Mucosa of descending colon (tissue), 3 donors: ENCODE data around the gene B3GALNT1. TPM values are rescaled to one million over a fixed set of nuclear protein-coding genes. Genes with fewer than 3 reads are reported as not detected.

ENCODE experiments used
- ATAC-seq: fragments of 200-7000 bp; cut with Tn5 transposase; one replicate; pipeline ENCODE4 v1.9.1; 2020; ENCODE audit warnings: mild to moderate bottlenecking, moderate library complexity
- DNase-seq, 3 donors: peaks; one replicate each; pipeline ENCODE4 v3.0.0-alpha.2; 2020
- H3K36me3 ChIP-seq: fragments of 200-600 bp; one replicate; pipeline ENCODE4 v1.8.0; 2021; ENCODE audit warnings: low read depth, mild to moderate bottlenecking
- H3K4me1 ChIP-seq: fragments of 200-600 bp; one replicate; pipeline ENCODE4 v1.8.0; 2021; ENCODE audit warnings: low read depth, mild to moderate bottlenecking
- H3K4me3 ChIP-seq: fragments of 200-600 bp; one replicate; pipeline ENCODE4 v1.8.0; 2021; ENCODE audit warnings: mild to moderate bottlenecking
- H3K9me3 ChIP-seq: fragments of 200-600 bp; one replicate; pipeline ENCODE4 v1.8.0; 2021; ENCODE audit warnings: mild to moderate bottlenecking
- intact Hi-C, 2 donors: fragments of 100-400 bp; cut with DNase I in 1 of 2; cut with micrococcal nuclease in 1 of 2; formaldehyde crosslinking; loops; one replicate each; pipeline versions ENCODE4 v1.11.0 to v1.11.1; 2022; cut with DNase I, micrococcal nuclease
- total RNA-seq, 3 donors: library from RNA; stranded (reverse); fragmentation: NEBNext Ultra II Directional in 2 of 3; extraction: Animal tissue kit (Norgen Biotek cat#: 25700) in 2 of 3; gene quantifications; one replicate each; pipeline versions ENCODE4 v1.2.1 to v1.2.4, GENCODE V29; 2021 to 2023
- TF ChIP-seq, protein P1 (sequence below): fragments of 200-600 bp; IDR thresholded peaks from one replicate; pipeline ENCODE4 v1.8.0; 2022; ENCODE audit warnings: antibody characterized with exemption, mild to moderate bottlenecking
- donor health status: DM: no; HTN: no; CAD: no; lungs with moderate emphysema.
- donor health status: DM: no; HTN: no; CAD: no.
- donor health status: DM: no; HTN: yes; CAD: no.

B3GALNT1 gene
- total RNA-seq, 3 donors from 2014 or later = 0.29 to 5.1 (median 1.9) TPM

DNA sequence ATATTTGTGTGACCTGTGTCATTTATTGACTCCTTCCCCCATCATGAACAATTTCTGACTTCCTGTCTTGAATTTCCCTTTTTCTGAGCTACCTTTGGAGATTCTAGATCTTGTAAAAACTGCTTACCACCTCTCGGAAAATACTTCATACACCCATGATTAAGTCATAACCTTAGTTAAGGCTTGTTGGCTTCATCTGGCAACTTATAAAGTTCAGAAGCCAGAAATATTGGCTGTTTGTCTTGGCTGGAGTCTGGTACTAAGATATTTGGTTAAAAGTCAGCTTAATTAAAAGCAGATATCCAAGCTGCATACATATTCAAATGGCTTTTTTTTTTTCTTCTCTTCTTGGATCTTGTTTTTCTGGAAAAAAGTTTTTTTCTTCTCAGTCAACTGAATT lies 37.3 kb upstream of the B3GALNT1 start:
- no peaks in the 10 kb centered on the region for H3K36me3 ChIP-seq
- ATAC-seq (no peak), DNase-seq (no peak)
- no peaks in the 10 kb centered on the region for H3K4me1 ChIP-seq
- H3K9me3 ChIP-seq = no peaks in the 10 kb centered on the region
- intact Hi-C loops = no loop called here
- TF ChIP-seq, protein P1, sequence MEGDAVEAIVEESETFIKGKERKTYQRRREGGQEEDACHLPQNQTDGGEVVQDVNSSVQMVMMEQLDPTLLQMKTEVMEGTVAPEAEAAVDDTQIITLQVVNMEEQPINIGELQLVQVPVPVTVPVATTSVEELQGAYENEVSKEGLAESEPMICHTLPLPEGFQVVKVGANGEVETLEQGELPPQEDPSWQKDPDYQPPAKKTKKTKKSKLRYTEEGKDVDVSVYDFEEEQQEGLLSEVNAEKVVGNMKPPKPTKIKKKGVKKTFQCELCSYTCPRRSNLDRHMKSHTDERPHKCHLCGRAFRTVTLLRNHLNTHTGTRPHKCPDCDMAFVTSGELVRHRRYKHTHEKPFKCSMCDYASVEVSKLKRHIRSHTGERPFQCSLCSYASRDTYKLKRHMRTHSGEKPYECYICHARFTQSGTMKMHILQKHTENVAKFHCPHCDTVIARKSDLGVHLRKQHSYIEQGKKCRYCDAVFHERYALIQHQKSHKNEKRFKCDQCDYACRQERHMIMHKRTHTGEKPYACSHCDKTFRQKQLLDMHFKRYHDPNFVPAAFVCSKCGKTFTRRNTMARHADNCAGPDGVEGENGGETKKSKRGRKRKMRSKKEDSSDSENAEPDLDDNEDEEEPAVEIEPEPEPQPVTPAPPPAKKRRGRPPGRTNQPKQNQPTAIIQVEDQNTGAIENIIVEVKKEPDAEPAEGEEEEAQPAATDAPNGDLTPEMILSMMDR = no peak
- no peak overlapping the region for H3K4me3 ChIP-seq

DNA sequence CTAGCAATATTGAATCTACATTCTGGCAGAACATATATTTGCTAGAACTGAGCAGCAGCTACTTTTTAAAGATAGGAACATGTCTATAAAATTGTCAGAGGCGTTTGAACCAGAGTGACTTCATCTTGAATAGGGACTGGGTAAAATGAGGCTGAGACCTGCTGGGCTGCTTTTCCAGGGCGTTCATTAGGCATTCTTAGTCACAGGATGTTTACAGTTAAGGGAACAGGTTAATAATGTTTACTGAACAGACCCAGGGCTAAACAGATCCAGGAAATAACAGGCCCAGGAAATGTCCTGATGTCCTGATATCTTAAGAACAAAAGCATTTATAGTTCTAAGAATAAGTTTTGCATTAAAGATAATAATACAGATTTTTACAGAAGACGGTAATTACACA lies 34.5 kb upstream of the B3GALNT1 start:
- intact Hi-C loops = no loop called here
- Histone ChIP-seq H3K36me3 (no peaks in the 10 kb centered on the region), H3K9me3 (no peaks in the 10 kb centered on the region), H3K4me1 (no peaks in the 10 kb centered on the region), H3K4me3 (no peak overlapping the region)
- DNase-seq (no peak), ATAC-seq (no peak)
- TF ChIP-seq, protein P1 = no peak

DNA sequence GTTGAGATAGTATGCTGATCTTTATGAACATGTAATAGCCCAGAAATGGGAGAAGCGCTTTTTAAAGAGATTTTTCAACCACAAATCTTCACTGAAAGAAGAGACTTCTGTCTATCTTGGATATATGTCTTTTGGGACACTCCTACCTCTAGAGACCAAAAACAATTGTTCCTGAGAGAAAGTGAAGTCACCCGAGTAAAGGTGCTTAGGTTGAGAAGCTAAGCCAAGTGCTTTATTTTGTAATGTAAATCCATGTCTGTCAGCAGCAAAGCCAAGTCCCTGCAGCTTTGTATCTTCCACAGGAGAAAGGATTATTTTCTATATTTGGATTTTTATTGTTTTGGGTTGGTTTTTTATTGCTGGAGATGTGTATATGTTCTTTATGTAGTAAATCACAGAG lies 32.1 kb upstream of the B3GALNT1 start:
- no peaks in the 10 kb centered on the region for H3K4me1 ChIP-seq
- intact Hi-C loops = no loop called here
- no peaks in the 10 kb centered on the region for H3K36me3 ChIP-seq
- no peaks in the 10 kb centered on the region for H3K9me3 ChIP-seq
- H3K4me3 ChIP-seq = no peak overlapping the region
- DNase-seq (no peak), ATAC-seq (no peak)
- TF ChIP-seq, protein P1 = no peak

DNA sequence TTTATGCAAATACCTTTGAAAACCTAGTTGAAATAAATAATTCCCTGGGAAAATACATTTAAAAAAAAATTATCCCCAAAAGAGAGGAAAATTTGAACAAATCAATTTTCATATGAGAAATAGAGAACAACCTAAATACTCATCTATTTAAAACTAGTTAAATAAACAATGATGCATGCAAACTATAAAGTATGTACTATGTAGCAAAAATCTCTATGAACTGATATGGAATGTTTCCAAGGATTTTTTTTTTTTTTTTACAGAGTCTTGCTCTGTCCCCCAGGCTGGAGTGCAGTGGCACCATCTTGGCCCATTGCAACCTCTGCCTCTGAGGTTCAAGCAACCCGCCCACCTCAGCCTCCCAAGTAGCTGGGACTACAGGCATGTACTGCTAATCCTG lies 27.2 kb upstream of the B3GALNT1 start:
- intact Hi-C loops = no loop called here
- Histone ChIP-seq H3K9me3 (no peaks in the 10 kb centered on the region), H3K36me3 (no peaks in the 10 kb centered on the region), H3K4me3 (no peak overlapping the region), H3K4me1 (no peaks in the 10 kb centered on the region)
- TF ChIP-seq, protein P1 = no peak
- ATAC-seq = no peak
- DNase-seq = no peak

DNA sequence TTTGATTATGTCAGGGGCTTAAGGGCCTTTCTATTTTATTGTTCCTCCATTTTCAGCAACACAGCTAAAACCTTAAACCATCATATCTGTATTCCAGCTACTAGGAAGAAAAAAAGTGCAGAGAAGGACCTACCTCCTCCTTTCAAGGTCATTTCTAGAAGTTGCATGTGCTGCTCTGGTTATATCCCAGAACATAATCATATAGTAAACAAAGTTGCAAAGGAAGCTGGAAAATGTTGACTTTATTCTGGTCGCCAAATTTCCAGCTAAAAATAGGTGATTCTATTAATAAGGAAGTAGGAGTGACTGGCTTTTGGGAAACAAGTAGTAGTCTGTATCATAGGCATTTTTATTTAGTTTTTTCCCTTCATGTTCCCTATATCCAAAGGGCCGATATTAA lies 21.3 kb upstream of the B3GALNT1 start:
- H3K4me3 ChIP-seq = no peak overlapping the region
- no peaks in the 10 kb centered on the region for H3K4me1 ChIP-seq
- peaks cover 10% of the 10 kb centered on the region for H3K9me3 ChIP-seq
- ATAC-seq (no peak), DNase-seq (no peak)
- intact Hi-C loops = no loop called here
- TF ChIP-seq, protein P1 = no peak
- no peaks in the 10 kb centered on the region for H3K36me3 ChIP-seq

DNA sequence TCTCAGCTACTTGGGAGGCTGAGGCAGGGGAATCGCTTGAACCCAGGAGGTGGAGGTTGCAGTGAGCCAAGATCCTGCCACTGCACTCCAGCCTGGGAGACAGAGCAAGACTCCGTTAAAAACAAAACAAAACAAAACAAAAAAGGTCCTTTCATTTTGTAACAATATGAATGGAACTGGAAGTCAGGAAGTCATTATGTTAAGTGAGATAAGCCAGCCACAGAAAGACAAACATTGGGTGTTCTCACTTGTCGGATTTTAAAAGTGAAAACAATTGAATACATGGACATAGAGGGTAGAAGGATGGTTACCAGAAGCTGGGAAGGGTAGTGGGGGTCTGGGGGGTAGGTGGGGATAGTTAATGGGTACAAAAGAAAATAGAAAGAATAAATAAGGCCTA lies 12.5 kb upstream of the B3GALNT1 start:
- TF ChIP-seq, protein P1 = no peak
- H3K4me3 ChIP-seq = no peak overlapping the region
- H3K36me3 ChIP-seq = no peaks in the 10 kb centered on the region
- H3K9me3 ChIP-seq = peaks cover 17% of the 10 kb centered on the region
- no peaks in the 10 kb centered on the region for H3K4me1 ChIP-seq
- intact Hi-C loops = no loop called here
- no peak for DNase-seq
- ATAC-seq = no peak
